ENCODE measurements around the gene PLP2. TPM values are rescaled to one million over a fixed set of nuclear protein-coding genes. Genes with fewer than 3 reads are reported as not detected.

The PLP2 gene
- total and polyA plus RNA-seq, 7 donors, result 17.8 to 320 (median 77.7) TPM

Other genes with a start within 250 kb of the PLP2 start
- 10 to 100 TPM; 21.4 to 38.7 (median 28.5) TPM for gene OTUD5, start 214.3 kb upstream of the PLP2 start, total RNA-seq
- 10 to 100 TPM; 17.5 to 34.8 (median 18.6) TPM for gene OTUD5, start 214.3 kb upstream of the PLP2 start, polyA plus RNA-seq
- gene KCND1, start 200.1 kb upstream of the PLP2 start, total RNA-seq, result under 1 TPM; 0.18 to 0.41 (median 0.25) TPM
- gene KCND1, start 200.1 kb upstream of the PLP2 start, polyA plus RNA-seq, result under 1 TPM; 0.03 to 0.44 (median 0.30) TPM
- 10 to 100 TPM; 16.5 to 23.6 (median 19.4) TPM for gene GRIPAP1, start 169.6 kb upstream of the PLP2 start, total RNA-seq
- gene GRIPAP1, start 169.6 kb upstream of the PLP2 start, polyA plus RNA-seq, result 10 to 100 TPM; 12.6 to 17.5 (median 13.4) TPM
- 10 to 100 TPM; 18.1 to 46.5 (median 30.4) TPM for gene TFE3, start 128.5 kb upstream of the PLP2 start, total RNA-seq
- 10 to 100 TPM; 16.9 to 55.2 (median 32.3) TPM for gene TFE3, start 128.5 kb upstream of the PLP2 start, polyA plus RNA-seq
- gene CCDC120, start 112.9 kb upstream of the PLP2 start, total RNA-seq, result 1 to 10 TPM in 2 of 4 donors, under 1 TPM in 2; 0.76 to 1.2 (median 0.95) TPM
- gene CCDC120, start 112.9 kb upstream of the PLP2 start, polyA plus RNA-seq, result under 1 TPM; 0.40 to 0.48 (median 0.43) TPM
- 1 to 10 TPM; 4.3 to 9.1 (median 6.6) TPM for gene PRAF2, start 97.9 kb upstream of the PLP2 start, total RNA-seq
- gene PRAF2, start 97.9 kb upstream of the PLP2 start, polyA plus RNA-seq, result 10 to 100 TPM in 2 of 3 donors, 1 to 10 TPM in 1; 9.7 to 12.5 (median 11.4) TPM
- gene WDR45, start 92.0 kb upstream of the PLP2 start, total RNA-seq, result 10 to 100 TPM; 67.3 to 85.7 (median 75.0) TPM
- 100 to 1,000 TPM in 1 of 3 donors, 10 to 100 TPM in 2; 93.2 to 102 (median 99.4) TPM for gene WDR45, start 92.0 kb upstream of the PLP2 start, polyA plus RNA-seq
- gene GPKOW, start 48.2 kb upstream of the PLP2 start, total RNA-seq, result 10 to 100 TPM; 26.7 to 28.8 (median 27.7) TPM
- gene GPKOW, start 48.2 kb upstream of the PLP2 start, polyA plus RNA-seq, result 10 to 100 TPM; 25.9 to 29.4 (median 26.9) TPM
- gene MAGIX, start 9.1 kb upstream of the PLP2 start, total RNA-seq, result 1 to 10 TPM; 2.9 to 3.7 (median 3.5) TPM
- 1 to 10 TPM; 5.2 to 8.0 (median 5.3) TPM for gene MAGIX, start 9.1 kb upstream of the PLP2 start, polyA plus RNA-seq
- gene PRICKLE3, start 14.5 kb downstream of the PLP2 start, total RNA-seq, result 10 to 100 TPM; 14.1 to 17.6 (median 16.3) TPM
- gene PRICKLE3, start 14.5 kb downstream of the PLP2 start, polyA plus RNA-seq, result 10 to 100 TPM in 2 of 3 donors, 1 to 10 TPM in 1; 7.5 to 23.6 (median 18.1) TPM
- 1 to 10 TPM in 2 of 4 donors, under 1 TPM in 2; 0.37 to 1.2 (median 0.83) TPM for gene SYP, start 28.3 kb downstream of the PLP2 start, total RNA-seq
- gene SYP, start 28.3 kb downstream of the PLP2 start, polyA plus RNA-seq, result 1 to 10 TPM in 2 of 3 donors, under 1 TPM in 1; 0.76 to 1.6 (median 1.4) TPM
- under 1 TPM in 2 of 4 donors, not detected in 2; 0.04 to 0.12 TPM for gene CACNA1F, start 61.4 kb downstream of the PLP2 start, total RNA-seq
- under 1 TPM in 2 of 3 donors, not detected in 1; 0.01 TPM for gene CACNA1F, start 61.4 kb downstream of the PLP2 start, polyA plus RNA-seq
- gene CCDC22, start 63.6 kb downstream of the PLP2 start, total RNA-seq, result 10 to 100 TPM in 3 of 4 donors, 1 to 10 TPM in 1; 9.6 to 14.7 (median 11.4) TPM
- 10 to 100 TPM; 11.6 to 16.1 (median 15.4) TPM for gene CCDC22, start 63.6 kb downstream of the PLP2 start, polyA plus RNA-seq
- not detected for gene FOXP3, start 92.8 kb downstream of the PLP2 start, total RNA-seq
- gene FOXP3, start 92.8 kb downstream of the PLP2 start, polyA plus RNA-seq, result under 1 TPM in 2 of 3 donors, not detected in 1; 0.03 to 0.05 TPM
- gene PPP1R3F, start 97.9 kb downstream of the PLP2 start, total RNA-seq, result 10 to 100 TPM; 17.3 to 25.5 (median 22.7) TPM
- gene PPP1R3F, start 97.9 kb downstream of the PLP2 start, polyA plus RNA-seq, result 10 to 100 TPM; 13.9 to 29.8 (median 28.3) TPM
- gene GAGE10, start 131.7 kb downstream of the PLP2 start, total RNA-seq, result not detected
- not detected for gene GAGE10, start 131.7 kb downstream of the PLP2 start, polyA plus RNA-seq
- gene GAGE12J, start 150.1 kb downstream of the PLP2 start, total RNA-seq, result not detected
- gene GAGE12J, start 150.1 kb downstream of the PLP2 start, polyA plus RNA-seq, result not detected
- gene GAGE13, start 159.7 kb downstream of the PLP2 start, total RNA-seq, result not detected
- gene GAGE13, start 159.7 kb downstream of the PLP2 start, polyA plus RNA-seq, result not detected